ENCODE data around the gene ZDHHC14. TPM values are rescaled to one million over a fixed set of nuclear protein-coding genes. Genes with fewer than 3 reads are reported as not detected.

Gene ZDHHC14
- total and polyA plus RNA-seq, 2 of the 8 experiments (the other 6 are each of a cell fraction or from before 2014, with no cell fraction given) = 2.9 to 5.3 TPM

- TF ChIP-seq CHD7 (IDR thresholded peaks at IDR 0.05; ENCODE audit: insufficient replicate concordance, low read length) (no peak), JUND (IDR thresholded peaks at IDR 0.05; ENCODE audit: low read length) (no peak), TAF1 (IDR thresholded peaks at IDR 0.05; ENCODE audit: low read depth, low read length) (no peak), KDM5A (IDR thresholded peaks at IDR 0.05; ENCODE audit: low read length) (no peak), CTBP2 (IDR thresholded peaks at IDR 0.05; ENCODE audit: borderline replicate concordance, insufficient read depth, insufficient read length, low read length) (no peak), RNF2 (IDR thresholded peaks at IDR 0.05; ENCODE audit: borderline replicate concordance, low read depth, low read length, missing control alignments, poor library complexity, severe bottlenecking) (no peak), RAD21 (IDR thresholded peaks at IDR 0.05 in 1 of 2, conservative IDR thresholded peaks at IDR 0.05 in 1 of 2; ENCODE audit: low read depth in 2 of 2, low read length in 2 of 2) (no peak), GABPA (IDR thresholded peaks at IDR 0.05; ENCODE audit: borderline replicate concordance, insufficient read depth, low read length) (no peak)
Measured at GRCh38 chr6:157459327-157459726, 78.3 kb downstream of the ZDHHC14 start (continued).
